CD4-positive, alpha-beta T cell (primary cell): Measurements from ENCODE around the gene MOB4. TPM values are rescaled to one million over a fixed set of nuclear protein-coding genes. Genes with fewer than 3 reads are reported as not detected.

Experiments
- ATAC-seq: fragments of 200-7000 bp; cut with Tn5 transposase; one replicate; pipeline ENCODE4 v1.10.0; 2022; ENCODE audit warnings: mild to moderate bottlenecking; ENCODE audit not compliant: poor library complexity
- CTCF ChIA-PET: fragments of 350-600 bp; sonication (Branson Sonifier 250); formaldehyde crosslinking; loops from one replicate; lab custom pipeline; 2021; ENCODE audit warnings: antibody characterized with exemption, inconsistent platforms; lab: Charles Lee
- POLR2A ChIA-PET: fragments of 350-600 bp; sonication (Branson Sonifier 250); formaldehyde crosslinking; loops from one replicate; lab custom pipeline; 2021; ENCODE audit warnings: antibody characterized with exemption, inconsistent platforms; lab: Charles Lee
- DNase-seq, 14 experiments: peaks; one replicate each; pipeline ENCODE4 v3.0.0-alpha.2; 2013 to 2020; ENCODE audit warnings: mixed read lengths in 2 of 14
- H3K27ac ChIP-seq, 2 donors: one replicate each; pipeline versions ENCODE4 v1.5.1 to v1.7.0; 2013; ENCODE audit warnings: low read length in 2 of 2, low read depth in 1 of 2, mild to moderate bottlenecking in 1 of 2
- H3K27me3 ChIP-seq, 2 experiments: 1 replicate in 1 of 2; 2 replicates in 1 of 2; pipeline versions ENCODE4 v1.6.1 to v1.7.0; 2013; ENCODE audit warnings: low read length in 2 of 2, control low read depth in 1 of 2, mild to moderate bottlenecking in 1 of 2, moderate library complexity in 1 of 2; ENCODE audit not compliant: insufficient read depth in 2 of 2, control insufficient read depth in 1 of 2
- H3K36me3 ChIP-seq: one replicate; pipeline ENCODE4 v1.6.1; 2013; ENCODE audit warnings: low read length, control low read depth; ENCODE audit not compliant: insufficient read depth
- H3K4me1 ChIP-seq: one replicate; pipeline ENCODE4 v1.6.1; 2013; ENCODE audit warnings: low read length, control low read depth; ENCODE audit not compliant: insufficient read depth
- H3K4me3 ChIP-seq: one replicate; pipeline ENCODE4 v1.5.1; 2013; ENCODE audit warnings: mild to moderate bottlenecking, low read length, moderate library complexity
- H3K9me3 ChIP-seq, 2 experiments: 1 replicate in 1 of 2; 2 replicates in 1 of 2; pipeline versions ENCODE4 v1.6.1 to v1.7.0; 2013; ENCODE audit warnings: low read length in 2 of 2, mild to moderate bottlenecking in 2 of 2, control low read depth in 1 of 2, moderate library complexity in 1 of 2; ENCODE audit not compliant: control insufficient read depth in 1 of 2, insufficient read depth in 1 of 2
- H3K27ac Mint-ChIP-seq: one replicate; pipeline ENCODE4 v1.8.0; 2020; ENCODE audit warnings: mixed read lengths
- H3K27me3 Mint-ChIP-seq: one replicate; pipeline ENCODE4 v1.8.0; 2021; ENCODE audit warnings: mixed read lengths
- H3K36me3 Mint-ChIP-seq: one replicate; pipeline ENCODE4 v1.8.0; 2021; ENCODE audit warnings: low read depth, mixed read lengths
- H3K4me1 Mint-ChIP-seq: one replicate; pipeline ENCODE4 v1.8.0; 2021; ENCODE audit warnings: low read depth, mixed read lengths
- H3K4me3 Mint-ChIP-seq: one replicate; pipeline ENCODE4 v1.8.0; 2020; ENCODE audit warnings: mild to moderate bottlenecking, mixed read lengths
- H3K9me3 Mint-ChIP-seq: one replicate; pipeline ENCODE4 v1.8.0; 2020; ENCODE audit warnings: mixed read lengths
- CTCF ChIP-seq: fragments of 200-600 bp; IDR thresholded peaks from one replicate; pipeline ENCODE4 v1.8.0; 2022; ENCODE audit warnings: antibody characterized with exemption, mild to moderate bottlenecking
- intact Hi-C, 2 experiments: fragments of 100-400 bp; cut with DNase I in 1 of 2; cut with micrococcal nuclease in 1 of 2; formaldehyde crosslinking; loops; one replicate each; pipeline versions ENCODE4 v1.15.1 to v1.9.0; 2023 to 2025; cut with DNase I, micrococcal nuclease
- total RNA-seq, 174 experiments: library from RNA in 2 of 174; stranded (reverse) in 2 of 174; gene quantifications; one replicate each; pipeline ENCODE4 v1.2.3 and lab custom pipeline; 2021 to 2026

The MOB4 gene
- total RNA-seq, 2 experiments from 2014 or later: 28.4 to 29.8 TPM

DNA sequence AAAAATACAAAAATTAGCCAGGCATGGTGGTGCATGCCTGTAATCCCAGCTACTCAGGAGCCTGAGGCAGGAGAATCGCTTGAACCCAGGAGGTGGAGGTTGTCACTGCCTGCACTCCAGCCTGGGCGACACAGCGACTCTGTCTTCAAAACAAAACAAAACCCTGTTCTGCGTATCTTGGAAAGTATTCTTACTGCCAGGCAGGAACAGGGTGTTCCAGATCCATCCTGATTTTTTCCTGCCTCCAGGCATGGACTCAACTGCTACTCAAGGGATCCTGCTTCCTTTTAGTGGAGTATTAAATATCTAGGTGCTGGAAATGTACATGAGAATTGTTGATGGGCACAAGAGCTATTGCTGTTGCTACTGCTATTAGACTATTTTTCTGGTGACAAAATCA is 28.5 kb upstream of the MOB4 start:
- CTCF ChIA-PET: no interaction called here
- H3K27me3 ChIP-seq: no peaks in the 10 kb centered on the region
- no peaks in the 10 kb centered on the region for H3K27me3 Mint-ChIP-seq
- intact Hi-C loops: no loop called here
- TF ChIP-seq CTCF: no peak
- peaks cover 14 to 15% of the 10 kb centered on the region in 2 experiments for H3K9me3 ChIP-seq
- H3K36me3 Mint-ChIP-seq: peaks cover 89% of the 10 kb centered on the region
- no peak overlapping the region for H3K4me3 Mint-ChIP-seq
- H3K27ac Mint-ChIP-seq: no peak overlapping the region
- H3K4me3 ChIP-seq: no peak overlapping the region
- peaks cover 6% of the 10 kb centered on the region for H3K9me3 Mint-ChIP-seq
- DNase-seq: no peak
- peaks cover 63% of the 10 kb centered on the region for H3K36me3 ChIP-seq
- H3K4me1 ChIP-seq: no peaks in the 10 kb centered on the region
- H3K27ac ChIP-seq: no peak overlapping the region
- POLR2A ChIA-PET: no interaction called here
- no peak for ATAC-seq
- H3K4me1 Mint-ChIP-seq: no peaks in the 10 kb centered on the region

DNA sequence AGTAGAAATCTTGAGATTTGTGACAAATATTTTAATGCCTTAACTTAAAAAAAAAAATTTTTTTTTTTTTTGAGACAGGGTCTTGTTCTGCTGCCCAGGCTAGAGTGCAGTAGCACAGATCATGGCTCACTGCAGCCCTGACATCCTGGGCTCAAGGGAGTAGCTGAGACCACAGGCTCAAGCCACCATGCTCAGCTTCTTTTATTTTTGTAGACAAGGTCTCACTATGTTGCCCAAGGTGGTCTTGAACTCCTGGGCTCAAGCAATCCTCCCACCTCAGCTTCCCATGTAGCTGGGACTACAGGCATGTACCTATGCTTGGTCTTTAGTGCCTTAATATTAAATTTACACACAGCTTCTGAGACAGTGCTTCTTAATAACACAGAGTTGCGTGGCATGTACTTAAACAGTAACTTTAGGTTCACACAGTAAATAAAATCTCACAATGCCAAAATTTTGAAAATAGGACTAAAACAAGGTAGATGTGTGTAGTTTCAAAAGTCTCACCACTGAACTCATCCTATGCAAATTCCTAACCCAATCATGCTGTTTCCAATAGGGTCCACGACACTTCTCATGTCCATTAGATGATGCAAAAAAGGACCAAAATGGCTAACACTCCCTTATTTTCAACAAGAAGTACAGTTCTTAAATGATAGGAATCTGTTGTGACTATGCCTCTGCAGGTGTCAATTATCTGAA is 20.3 kb upstream of the MOB4 start:
- no peak for DNase-seq
- Histone ChIP-seq H3K27me3 (no peaks in the 10 kb centered on the region), H3K4me3 (no peak overlapping the region), H3K4me1 (peaks cover 23% of the 10 kb centered on the region), H3K36me3 (peaks cover 69% of the 10 kb centered on the region), H3K27ac (no peak overlapping the region), H3K9me3 (no peaks in the 10 kb centered on the region)
- no peaks in the 10 kb centered on the region for H3K9me3 Mint-ChIP-seq
- no peak for TF ChIP-seq CTCF
- H3K27ac Mint-ChIP-seq: peak overlapping the region; percentile 87
- intact Hi-C loops: loop anchor here in 1 of 2 experiments (2.0 to 5.0 kb wide), 2 partner anchors 37 to 212 kb away; partner anchors contain the start of gene MARS2
- H3K4me3 Mint-ChIP-seq: no peak overlapping the region
- peaks cover 47% of the 10 kb centered on the region for H3K4me1 Mint-ChIP-seq
- peaks cover 88% of the 10 kb centered on the region for H3K36me3 Mint-ChIP-seq
- ATAC-seq: no peak
- CTCF ChIA-PET: interaction anchor here (1.3 kb wide), 1 partner anchor 16 kb away, joined by 3 read pairs; no protein-coding TSS in a partner anchor
- POLR2A ChIA-PET: interaction anchor here (0.9 to 8.1 kb wide), 3 partner anchors 20 to 60 kb away, joined by 5 to 219 read pairs (median 9); partner anchors contain the start of genes COQ10B, MOB4 and SF3B1
- no peaks in the 10 kb centered on the region for H3K27me3 Mint-ChIP-seq

GRCh38 chr2:197496695-197497094 is 19.2 kb upstream of the MOB4 start:
- Mint-ChIP-seq H3K4me1 (peaks cover 58% of the 10 kb centered on the region), H3K27me3 (no peaks in the 10 kb centered on the region), H3K27ac (peak overlapping the region; percentile 87), H3K4me3 (peak overlapping the region; percentile 15), H3K9me3 (no peaks in the 10 kb centered on the region), H3K36me3 (peaks cover 88% of the 10 kb centered on the region)
- DNase-seq (no peak), ATAC-seq (no peak)
- H3K36me3 ChIP-seq: peaks cover 58% of the 10 kb centered on the region
- H3K9me3 ChIP-seq: no peaks in the 10 kb centered on the region
- no peak overlapping the region for H3K27ac ChIP-seq
- H3K4me1 ChIP-seq: peaks cover 30% of the 10 kb centered on the region
- H3K27me3 ChIP-seq: no peaks in the 10 kb centered on the region
- intact Hi-C loops: loop anchor here in 1 of 2 experiments (2.0 to 5.0 kb wide), 2 partner anchors 38 to 211 kb away; partner anchors contain the start of gene MARS2
- ChIA-PET POLR2A (interaction anchor here (1.8 to 8.1 kb wide), 3 partner anchors 18 to 61 kb away, joined by 9 to 219 read pairs (median 111); partner anchors contain the start of genes COQ10B, MOB4 and SF3B1), CTCF (interaction anchor here (0.9 kb wide), 1 partner anchor 25 kb away, joined by 3 read pairs; no protein-coding TSS in a partner anchor)
- no peak for TF ChIP-seq CTCF
- no peak overlapping the region for H3K4me3 ChIP-seq
